Activated naive CD4-positive, alpha-beta T cell treated with anti-CD3 and anti-CD28 coated beads, Interleukin-2, amount 10 ng/mL, durations not matched to agents 7 days and 5 days (primary cell): ENCODE measurements around the gene RPA1.
A peak's percentile ranks its signal among the peaks of the same experiment; 100 is the strongest.
"Not testable (repeated sequence)": the region's sequence is repeated elsewhere in the genome, so short reads cannot be mapped to it uniquely, and the experiment has no call there.

Source experiments
- CTCF ChIA-PET: fragments of 350-600 bp; sonication (Branson Sonifier 250); formaldehyde crosslinking; loops from one replicate; lab custom pipeline; 2021; ENCODE audit warnings: antibody characterized with exemption; lab: Charles Lee
- DNase-seq: peaks from one replicate; pipeline ENCODE4 v3.0.0-alpha.2; 2020
- H3K27ac Mint-ChIP-seq: one replicate; pipeline ENCODE4 v1.8.0; 2021; ENCODE audit warnings: mild to moderate bottlenecking, moderate library complexity, mixed read lengths
- H3K27me3 Mint-ChIP-seq: one replicate; pipeline ENCODE4 v1.8.0; 2021; ENCODE audit warnings: mild to moderate bottlenecking, mixed read lengths
- H3K36me3 Mint-ChIP-seq: one replicate; pipeline ENCODE4 v1.8.0; 2021; ENCODE audit warnings: mixed read lengths
- H3K4me1 Mint-ChIP-seq: one replicate; pipeline ENCODE4 v1.8.0; 2021; ENCODE audit warnings: mixed read lengths
- H3K4me3 Mint-ChIP-seq: one replicate; pipeline ENCODE4 v1.8.0; 2021; ENCODE audit warnings: mild to moderate bottlenecking, moderate library complexity, mixed read lengths
- H3K9me3 Mint-ChIP-seq: one replicate; pipeline ENCODE4 v1.8.0; 2021; ENCODE audit warnings: mixed read lengths

Gene RPA1

DNA sequence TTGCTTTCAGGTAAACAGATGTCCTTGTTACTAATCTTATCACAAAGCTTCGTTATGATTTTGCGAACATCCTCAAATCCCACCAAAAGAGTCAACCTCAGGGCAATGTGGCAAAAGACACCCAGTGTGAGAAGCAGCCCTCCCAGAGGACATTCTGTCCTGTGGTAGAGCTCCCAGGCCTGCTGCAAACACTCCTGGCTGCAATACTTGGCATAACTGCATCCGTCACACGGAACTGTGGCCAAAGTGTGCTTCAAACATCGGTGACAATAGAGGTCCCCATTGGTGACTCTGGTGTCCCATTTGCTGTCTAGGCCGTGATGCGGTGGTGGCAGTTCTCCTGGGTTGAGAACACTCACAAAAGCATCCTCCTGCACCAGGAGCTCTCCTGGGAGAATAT, 29.6 kb upstream of the RPA1 start:
- H3K4me3 Mint-ChIP-seq, result no peak overlapping the region
- no peak overlapping the region for H3K27ac Mint-ChIP-seq
- H3K9me3 Mint-ChIP-seq, result no peaks in the 10 kb centered on the region
- H3K4me1 Mint-ChIP-seq, result peaks cover 3% of the 10 kb centered on the region
- CTCF ChIA-PET, result no interaction called here
- DNase-seq, result no peak
- peaks cover 24% of the 10 kb centered on the region for H3K36me3 Mint-ChIP-seq
- H3K27me3 Mint-ChIP-seq, result no peaks in the 10 kb centered on the region

DNA sequence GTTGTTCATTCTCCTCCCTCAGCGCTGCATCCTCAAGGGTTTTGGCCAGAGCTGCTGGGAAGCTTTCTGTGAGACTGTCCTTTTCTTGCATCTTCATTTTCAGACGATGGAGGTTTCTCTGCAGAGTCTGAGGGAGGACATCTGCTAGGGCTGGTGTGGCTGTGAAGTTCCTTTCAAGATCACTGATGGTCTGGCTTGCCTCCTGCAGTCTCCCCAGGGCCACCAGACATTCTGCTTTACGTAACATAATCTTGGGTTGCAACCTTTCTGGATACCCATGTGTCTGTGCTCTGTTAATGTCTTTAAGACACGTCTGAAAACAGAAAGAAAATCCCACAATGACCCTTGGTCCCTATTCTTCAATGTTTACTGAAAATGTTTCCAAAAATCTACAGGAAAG, 29.1 kb upstream of the RPA1 start:
- peaks cover 24% of the 10 kb centered on the region for H3K36me3 Mint-ChIP-seq
- no peak overlapping the region for H3K4me3 Mint-ChIP-seq
- H3K27me3 Mint-ChIP-seq, result no peaks in the 10 kb centered on the region
- H3K9me3 Mint-ChIP-seq, result no peaks in the 10 kb centered on the region
- DNase-seq, result no peak
- H3K4me1 Mint-ChIP-seq, result peaks cover 3% of the 10 kb centered on the region
- CTCF ChIA-PET, result no interaction called here
- H3K27ac Mint-ChIP-seq, result no peak overlapping the region

DNA sequence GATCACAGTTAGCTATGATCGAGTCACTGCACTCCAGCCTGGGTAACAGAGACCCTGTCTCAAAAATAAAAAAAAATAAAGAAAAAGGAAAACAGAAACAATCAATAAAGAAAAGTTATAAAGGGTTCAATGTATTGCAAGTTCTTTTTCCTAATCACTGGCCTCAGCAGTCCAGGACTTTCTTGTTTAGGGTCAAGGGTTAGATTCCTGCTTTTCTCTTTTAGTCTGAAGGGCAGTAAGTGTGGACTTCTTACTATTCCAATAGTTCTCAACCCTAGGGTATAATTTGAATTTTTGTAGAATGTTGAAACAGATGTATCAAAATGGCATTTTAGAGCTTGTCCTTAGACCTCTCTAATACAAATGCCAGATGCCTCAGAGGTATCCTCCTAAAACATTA, 27.4 kb upstream of the RPA1 start:
- Mint-ChIP-seq H3K9me3 (no peaks in the 10 kb centered on the region), H3K4me1 (no peaks in the 10 kb centered on the region), H3K4me3 (no peak overlapping the region), H3K27ac (no peak overlapping the region), H3K27me3 (no peaks in the 10 kb centered on the region), H3K36me3 (peaks cover 17% of the 10 kb centered on the region)
- DNase-seq, result no peak
- CTCF ChIA-PET, result no interaction called here

DNA sequence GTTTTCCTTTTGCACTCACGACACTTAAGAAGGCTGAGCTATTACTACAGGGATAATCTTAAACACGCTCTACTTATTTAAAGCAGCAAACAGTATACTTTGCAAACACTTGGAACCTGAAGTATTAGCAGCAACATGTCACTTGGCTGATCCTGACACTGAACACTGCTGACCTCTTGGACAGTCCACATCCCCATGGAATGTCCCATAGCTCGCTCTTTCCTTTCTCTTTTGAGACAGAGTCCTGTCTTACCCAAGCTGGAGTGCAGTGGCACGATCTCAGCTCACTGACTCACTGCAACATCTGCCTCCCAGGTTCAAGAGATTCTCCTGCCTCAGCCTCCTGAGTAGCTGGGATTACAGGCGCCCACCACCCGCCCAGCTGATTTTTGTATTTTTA, 26.5 kb upstream of the RPA1 start:
- CTCF ChIA-PET, result no interaction called here
- no peak for DNase-seq
- no peaks in the 10 kb centered on the region for H3K4me1 Mint-ChIP-seq
- H3K27me3 Mint-ChIP-seq, result no peaks in the 10 kb centered on the region
- no peak overlapping the region for H3K27ac Mint-ChIP-seq
- H3K4me3 Mint-ChIP-seq, result no peak overlapping the region
- peaks cover 17% of the 10 kb centered on the region for H3K36me3 Mint-ChIP-seq
- no peaks in the 10 kb centered on the region for H3K9me3 Mint-ChIP-seq

DNA sequence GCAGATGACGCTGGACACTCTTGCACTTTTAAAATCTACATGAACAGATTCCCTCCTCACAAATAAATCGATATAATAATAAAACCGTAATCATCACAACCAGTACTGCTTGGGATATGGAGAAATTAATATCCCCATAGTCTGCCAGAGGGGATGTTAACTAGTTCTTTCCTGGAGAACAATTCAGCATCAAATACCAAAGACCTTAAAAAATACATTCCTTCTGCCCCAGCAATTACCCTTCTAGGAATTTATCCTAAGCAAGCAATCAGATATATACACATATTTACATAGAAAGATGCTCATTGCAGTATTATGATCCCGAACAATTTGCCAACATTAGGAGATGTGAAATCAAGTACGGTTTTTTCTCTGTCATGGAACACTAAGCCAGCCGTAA, 21.9 kb upstream of the RPA1 start:
- CTCF ChIA-PET, result interaction anchor here (1.0 kb wide), 1 partner anchor 10 kb away, joined by 3 read pairs; no protein-coding TSS in a partner anchor
- no peak overlapping the region for H3K4me3 Mint-ChIP-seq
- no peak for DNase-seq
- no peaks in the 10 kb centered on the region for H3K4me1 Mint-ChIP-seq
- H3K27me3 Mint-ChIP-seq, result no peaks in the 10 kb centered on the region
- no peak overlapping the region for H3K27ac Mint-ChIP-seq
- peaks cover 20% of the 10 kb centered on the region for H3K36me3 Mint-ChIP-seq
- H3K9me3 Mint-ChIP-seq, result no peaks in the 10 kb centered on the region

DNA sequence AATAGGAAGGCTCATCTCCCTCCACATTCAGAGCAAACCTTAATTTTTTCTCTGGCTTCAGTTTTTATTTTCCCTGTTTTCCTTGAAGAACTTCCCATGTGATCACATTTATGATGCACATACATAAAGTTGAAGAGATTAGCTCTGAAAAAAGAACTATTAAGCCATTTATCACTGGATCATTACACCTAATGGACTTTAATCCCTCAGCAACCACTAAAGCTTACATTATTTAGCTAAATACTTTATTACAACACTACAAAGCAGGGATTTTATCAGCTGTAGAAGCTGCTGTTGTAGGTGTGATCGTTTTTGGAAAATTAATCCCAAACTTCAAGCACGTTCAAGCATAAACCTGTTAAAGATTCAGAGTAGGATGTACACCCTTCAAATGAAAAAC, 21.2 kb upstream of the RPA1 start:
- H3K27me3 Mint-ChIP-seq, result no peaks in the 10 kb centered on the region
- peaks cover 22% of the 10 kb centered on the region for H3K36me3 Mint-ChIP-seq
- no peaks in the 10 kb centered on the region for H3K9me3 Mint-ChIP-seq
- no peak overlapping the region for H3K4me3 Mint-ChIP-seq
- CTCF ChIA-PET, result interaction anchor here (1.0 kb wide), 1 partner anchor 9 kb away, joined by 3 read pairs; no protein-coding TSS in a partner anchor
- H3K4me1 Mint-ChIP-seq, result no peaks in the 10 kb centered on the region
- no peak overlapping the region for H3K27ac Mint-ChIP-seq
- DNase-seq, result no peak

DNA sequence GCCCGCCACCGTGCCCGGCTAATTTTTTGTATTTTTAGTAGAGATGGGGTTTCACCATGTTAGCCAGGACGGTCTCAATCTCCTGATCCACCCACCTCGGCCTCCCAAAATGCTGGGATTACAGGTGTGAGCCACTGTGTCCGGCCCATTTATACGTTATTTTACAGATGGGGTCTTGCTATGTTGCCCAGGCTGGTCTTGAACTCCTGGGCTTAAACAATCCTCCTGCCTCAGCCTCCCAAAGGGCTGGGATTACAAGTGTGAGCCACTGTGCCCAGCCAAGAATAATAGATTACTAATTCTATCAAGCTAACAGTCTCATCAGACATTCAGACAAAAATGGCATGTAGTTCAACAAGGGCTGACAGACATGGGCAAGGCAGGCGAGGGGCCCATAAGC, 20.0 kb upstream of the RPA1 start:
- H3K9me3 Mint-ChIP-seq, H3K4me1 Mint-ChIP-seq, H3K27ac Mint-ChIP-seq, CTCF ChIA-PET, DNase-seq, H3K27me3 Mint-ChIP-seq, H3K4me3 Mint-ChIP-seq: not testable (repeated sequence)
- H3K36me3 Mint-ChIP-seq, result peaks cover 18% of the 10 kb centered on the region

DNA sequence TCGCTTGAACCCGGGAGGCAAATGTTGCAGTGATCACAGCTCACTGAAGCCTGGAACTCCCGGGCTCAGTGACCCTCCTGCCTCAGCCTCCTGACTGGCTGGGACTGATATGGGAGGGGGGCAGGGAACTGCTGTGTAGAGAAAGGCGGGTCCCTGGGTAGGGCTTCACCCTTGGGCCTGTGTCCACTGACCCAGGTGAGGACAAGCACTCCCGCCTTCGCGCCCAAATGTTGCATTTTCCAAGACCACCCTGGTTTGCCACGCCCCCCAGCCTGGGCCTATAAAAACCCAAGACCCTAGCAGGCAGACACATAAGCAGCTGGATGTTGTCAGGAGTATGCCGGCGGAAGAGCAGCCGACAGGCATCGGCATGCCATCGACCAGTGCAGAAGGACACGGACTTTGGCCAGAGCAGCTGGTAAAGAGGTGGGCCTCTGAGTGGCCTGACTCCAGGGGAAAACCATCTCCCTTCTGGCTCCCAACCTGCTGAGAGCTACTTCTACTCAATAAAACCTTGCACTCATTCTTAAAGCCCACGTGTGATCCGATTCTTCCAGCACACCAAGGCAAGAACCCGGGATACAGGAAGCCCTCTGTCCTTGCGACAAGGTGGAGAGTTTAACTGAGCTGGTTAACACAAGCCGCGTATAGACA, 19.2 kb upstream of the RPA1 start:
- H3K9me3 Mint-ChIP-seq, result no peaks in the 10 kb centered on the region
- CTCF ChIA-PET, result no interaction called here
- no peaks in the 10 kb centered on the region for H3K4me1 Mint-ChIP-seq
- H3K27ac Mint-ChIP-seq, result no peak overlapping the region
- no peak for DNase-seq
- H3K27me3 Mint-ChIP-seq, result no peaks in the 10 kb centered on the region
- peaks cover 17% of the 10 kb centered on the region for H3K36me3 Mint-ChIP-seq
- no peak overlapping the region for H3K4me3 Mint-ChIP-seq

DNA sequence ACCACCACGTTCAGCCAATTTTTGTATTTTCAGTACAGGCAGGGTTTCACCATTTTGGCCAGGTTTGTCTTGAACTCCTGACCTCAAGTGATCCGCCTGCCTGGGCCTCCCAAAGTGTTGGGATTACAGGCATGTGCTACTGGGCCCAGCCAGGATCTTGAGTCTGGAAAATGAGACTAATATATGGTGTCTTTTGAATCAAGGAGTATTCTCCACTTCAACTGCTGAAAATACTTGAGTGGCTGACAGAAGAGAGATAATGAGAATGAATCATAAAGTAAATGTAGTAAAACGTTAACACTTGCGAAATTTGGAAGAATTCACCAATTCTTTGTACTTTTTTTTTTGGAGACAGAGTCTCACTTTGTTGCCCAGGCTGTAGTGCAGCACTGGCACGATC, 16.7 kb upstream of the RPA1 start:
- H3K27ac Mint-ChIP-seq, result no peak overlapping the region
- H3K27me3 Mint-ChIP-seq, result no peaks in the 10 kb centered on the region
- H3K36me3 Mint-ChIP-seq, result peaks cover 18% of the 10 kb centered on the region
- H3K9me3 Mint-ChIP-seq, result no peaks in the 10 kb centered on the region
- no peak for DNase-seq
- H3K4me1 Mint-ChIP-seq, result peaks cover 3% of the 10 kb centered on the region
- CTCF ChIA-PET, result no interaction called here
- no peak overlapping the region for H3K4me3 Mint-ChIP-seq

DNA sequence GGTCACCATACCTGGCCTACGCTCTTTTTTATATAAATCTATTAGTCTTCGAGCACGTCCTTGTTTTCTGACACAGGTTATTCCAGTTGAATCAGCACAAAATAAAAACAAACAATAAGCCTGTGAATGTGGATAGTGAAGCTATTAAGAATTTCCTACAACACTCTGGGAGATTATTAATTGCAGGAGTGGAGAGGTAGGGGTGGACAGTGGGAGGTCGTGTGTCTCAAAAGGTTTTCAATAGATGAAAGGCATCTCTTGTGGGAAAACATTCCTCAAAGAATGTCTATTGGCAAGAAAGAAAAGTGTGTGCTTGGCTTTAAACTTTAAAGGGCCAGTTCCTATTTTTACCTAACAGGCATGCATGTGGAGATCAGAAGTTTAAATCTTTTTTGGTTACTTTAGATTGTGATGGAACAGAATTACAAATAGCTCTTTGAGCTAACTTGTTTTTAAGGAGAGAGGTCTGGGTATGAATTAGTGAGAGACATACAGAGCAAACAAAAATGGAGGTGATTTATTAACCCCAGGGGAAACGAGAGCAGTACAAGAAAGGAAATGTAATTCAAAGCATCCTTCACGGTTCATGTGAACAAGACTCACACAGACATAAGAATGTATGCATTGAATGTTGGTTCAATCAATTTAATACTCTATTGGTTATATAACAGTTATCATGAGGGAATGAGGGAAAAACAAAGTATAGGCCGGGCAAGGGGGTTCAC, 9.1 kb upstream of the RPA1 start:
- Mint-ChIP-seq H3K36me3 (peaks cover 26% of the 10 kb centered on the region), H3K4me3 (no peak overlapping the region), H3K27ac (peak overlapping the region; percentile 65)

DNA sequence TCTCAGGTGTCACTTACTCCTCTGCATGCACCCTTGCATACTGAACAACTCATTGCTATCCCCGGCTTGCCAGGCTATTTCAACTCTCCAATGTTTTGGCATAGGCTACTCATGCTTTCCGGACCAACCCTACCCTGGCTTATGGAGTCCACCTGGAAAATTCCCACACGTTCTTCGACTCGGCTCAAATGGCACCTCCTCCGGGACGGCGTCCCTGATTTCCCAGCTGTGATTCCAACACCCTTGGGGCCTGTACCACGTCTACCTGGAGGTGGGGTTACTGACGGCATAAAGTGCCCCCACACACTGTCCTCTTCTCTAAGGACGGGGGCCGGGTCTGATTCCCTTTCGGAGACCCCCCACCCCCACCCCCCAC, 601 bp upstream of the RPA1 start:
- H3K4me1 Mint-ChIP-seq, result peaks cover 72% of the 10 kb centered on the region
- CTCF ChIA-PET, result interaction anchor here (0.8 kb wide), 1 partner anchor 160 kb away, joined by 4 read pairs; no protein-coding TSS in a partner anchor
- H3K27me3 Mint-ChIP-seq, result no peaks in the 10 kb centered on the region
- peak overlapping the region; percentile 93 for H3K27ac Mint-ChIP-seq
- H3K9me3 Mint-ChIP-seq, result no peaks in the 10 kb centered on the region
- peaks cover 43% of the 10 kb centered on the region for H3K36me3 Mint-ChIP-seq
- peak overlapping the region; percentile 89 for H3K4me3 Mint-ChIP-seq
- DNase-seq, result no peak

More for the DNA sequence above, 9.1 kb upstream of the RPA1 start:
- Mint-ChIP-seq H3K27me3 (no peaks in the 10 kb centered on the region), H3K4me1 (peaks cover 36% of the 10 kb centered on the region), H3K9me3 (no peaks in the 10 kb centered on the region)
- no peak for DNase-seq
- CTCF ChIA-PET, result no interaction called here

DNA sequence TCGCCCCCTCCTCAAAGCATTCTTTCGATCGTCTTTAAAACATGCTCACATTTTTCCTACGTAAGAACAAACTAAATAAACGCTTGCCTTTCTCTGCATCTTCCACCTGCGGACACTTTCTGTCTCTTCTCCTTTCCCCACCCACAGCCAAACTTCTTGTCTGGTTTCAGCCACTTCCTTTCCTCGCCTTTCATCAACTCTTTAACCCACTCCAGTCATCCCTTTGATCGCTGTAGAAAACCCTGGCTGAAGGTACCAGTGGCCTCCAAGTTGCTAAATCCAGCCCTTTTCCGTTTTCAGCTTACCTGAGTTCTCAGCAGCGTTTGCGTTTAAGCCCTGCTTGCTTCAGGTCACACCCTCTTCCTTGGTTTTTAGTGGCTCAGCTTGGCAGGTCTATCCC, 483 bp downstream of the RPA1 start:
- H3K27ac Mint-ChIP-seq, result peak overlapping the region; percentile 93
- CTCF ChIA-PET, result interaction anchor here (1.9 kb wide), 1 partner anchor 109 kb away, joined by 6 read pairs; no protein-coding TSS in a partner anchor
- no peaks in the 10 kb centered on the region for H3K9me3 Mint-ChIP-seq
- peak overlapping the region; percentile 89 for H3K4me3 Mint-ChIP-seq
- H3K36me3 Mint-ChIP-seq, result peaks cover 42% of the 10 kb centered on the region
- DNase-seq, result peak; percentile 58
- H3K27me3 Mint-ChIP-seq, result no peaks in the 10 kb centered on the region
- H3K4me1 Mint-ChIP-seq, result peaks cover 72% of the 10 kb centered on the region

DNA sequence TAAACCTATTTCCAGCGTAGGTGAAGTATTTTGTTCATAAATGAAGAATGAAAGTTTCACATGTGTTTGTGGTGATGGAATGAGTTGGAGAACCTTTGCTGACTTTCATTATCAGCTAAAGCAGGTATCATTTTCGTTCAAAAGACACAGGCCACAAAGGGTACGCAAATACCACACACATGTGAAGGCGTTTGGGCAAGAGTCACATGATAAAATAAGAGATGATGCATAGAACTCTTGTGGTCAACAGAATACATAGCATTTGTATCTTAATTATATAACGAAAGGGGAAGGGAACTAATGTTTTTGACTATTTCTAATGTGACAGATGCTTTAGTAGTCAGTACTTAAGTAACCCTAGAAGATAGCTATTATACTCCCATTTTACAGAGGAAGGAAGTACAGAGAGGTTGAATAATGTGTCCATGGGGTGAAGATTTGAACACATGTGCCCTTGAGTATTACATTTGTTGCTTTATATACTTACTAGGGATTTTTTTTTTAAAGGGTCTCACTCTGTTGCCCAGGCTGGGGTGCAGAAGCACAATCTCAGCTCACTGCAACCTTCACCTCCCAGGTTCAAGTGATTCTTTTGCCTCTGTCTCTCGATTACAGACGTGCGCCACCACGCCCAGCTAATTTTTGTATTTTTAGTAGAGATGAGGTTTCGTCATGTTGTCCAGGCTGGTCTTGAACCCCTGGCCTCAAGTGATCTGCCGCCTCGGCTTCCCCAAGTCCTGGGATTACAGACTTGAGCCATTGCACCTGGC, 4.8 kb downstream of the RPA1 start:
- DNase-seq, result peak; percentile 56
- CTCF ChIA-PET, result interaction anchor here (0.8 to 1.4 kb wide), 5 partner anchors 31 to 114 kb away, joined by 3 to 6 read pairs (median 3); no protein-coding TSS in a partner anchor
- Mint-ChIP-seq H3K9me3 (no peaks in the 10 kb centered on the region), H3K27me3 (no peaks in the 10 kb centered on the region), H3K36me3 (peaks cover 42% of the 10 kb centered on the region), H3K27ac (peak overlapping the region; percentile 60), H3K4me1 (peaks cover 55% of the 10 kb centered on the region), H3K4me3 (no peak overlapping the region)

DNA sequence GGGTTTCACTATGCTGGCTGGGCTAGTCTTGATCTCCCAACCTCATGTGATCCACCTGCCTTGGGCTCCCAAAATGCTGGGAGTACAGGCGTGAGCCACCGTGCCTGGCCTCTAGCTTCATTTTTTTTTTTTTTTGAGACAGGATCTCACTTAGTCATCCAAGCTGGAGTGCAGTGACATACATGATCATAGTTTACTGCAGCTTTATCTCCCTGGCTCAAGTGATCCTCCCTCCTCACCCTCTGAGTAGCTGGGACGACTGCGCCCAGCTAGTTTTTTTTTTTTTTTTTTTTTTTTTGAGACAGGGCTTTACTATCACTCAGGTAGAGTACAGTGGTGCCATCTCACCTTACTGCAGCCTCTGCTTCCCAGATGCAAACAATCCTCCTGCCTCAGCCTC, 9.7 kb downstream of the RPA1 start:
- Mint-ChIP-seq H3K4me3 (no peak overlapping the region), H3K27ac (no peak overlapping the region), H3K4me1 (peaks cover 23% of the 10 kb centered on the region), H3K9me3 (no peaks in the 10 kb centered on the region), H3K36me3 (peaks cover 43% of the 10 kb centered on the region), H3K27me3 (no peaks in the 10 kb centered on the region)
- CTCF ChIA-PET, result interaction anchor here (0.7 to 1.0 kb wide), 2 partner anchors 26 kb away, joined by 3 read pairs; no protein-coding TSS in a partner anchor
- DNase-seq, result no peak
